ENCODE measurements around the gene FAM76B. TPM values are rescaled to one million over a fixed set of nuclear protein-coding genes. Genes with fewer than 3 reads are reported as not detected.

The FAM76B gene
- total RNA-seq, 2 experiments from 2014 or later: 57.3 to 59.9 TPM

Other genes starting within 250 kb of the FAM76B start
- 100 to 1,000 TPM; 101 to 106 TPM for gene CEP57, start 716 bp upstream of the FAM76B start, total RNA-seq
- 10 to 100 TPM; 21.3 to 24.1 TPM for gene MTMR2, start 134.3 kb upstream of the FAM76B start, total RNA-seq

Measured in activated naive CD8-positive, alpha-beta T cell treated with anti-CD3 and anti-CD28 coated beads, Interleukin-2, amount 10 ng/mL, durations not matched to agents 7 days and 5 days (primary cell).